ENCODE data around the gene CUX1. TPM values are rescaled to one million over a fixed set of nuclear protein-coding genes. Genes with fewer than 3 reads are reported as not detected.
"Not testable (repeated sequence)": the region's sequence is repeated elsewhere in the genome, so short reads cannot be mapped to it uniquely, and the experiment has no call there.

Gene CUX1
- total RNA-seq, 1 experiment from 2014 or later = 39.6 TPM

GRCh38 chr7:102297487-102298218 lies 480.2 kb downstream of the CUX1 start:
- Histone ChIP-seq H2AFZ (ENCODE audit: low read length) (no peak overlapping the region), H3K9me2 (replicated peaks; ENCODE audit: low read length) (no peaks in the 10 kb centered on the region), H3K27me3 (ENCODE audit: low read length) (no peaks in the 10 kb centered on the region), H3K27ac (ENCODE audit: low read length) (no peak overlapping the region), H4K20me1 (ENCODE audit: low read length) (no peaks in the 10 kb centered on the region), H3K79me2 (ENCODE audit: low read length) (no peaks in the 10 kb centered on the region), H3K4me1 (ENCODE audit: insufficient read depth, low read length) (no peaks in the 10 kb centered on the region), H3K9me3 (ENCODE audit: low read length) (no peaks in the 10 kb centered on the region), H3K36me3 (ENCODE audit: low read depth, low read length) (no peaks in the 10 kb centered on the region), H3K9ac (ENCODE audit: low read length) (no peak overlapping the region), H3K4me3 (ENCODE audit: low read length) (no peak overlapping the region), H3F3A (ENCODE audit: low read length, unreplicated experiment) (no peaks in the 10 kb centered on the region), H3K4me2 (ENCODE audit: low read length) (no peak overlapping the region)
- TF ChIP-seq EZH2 (IDR thresholded peaks at IDR 0.05; ENCODE audit: low read length, unreplicated experiment) = no peak
- no peak for TF ChIP-seq CTCF (conservative IDR thresholded peaks at IDR 0.05; ENCODE audit: low read depth, low read length)
- no peak for TF ChIP-seq EZH2phosphoT487 (IDR thresholded peaks at IDR 0.05; ENCODE audit: borderline replicate concordance, low read length)
- BruUV-seq (replicated peaks) = no TSS peak
- ATAC-seq (no peak), DNase-seq (no peak)
- CTCF ChIA-PET = no interaction called here
- intact Hi-C loops (cut with micrococcal nuclease) = no loop called here
- POLR2A ChIA-PET (ENCODE audit: unreplicated experiment) = no interaction called here

- ChIA-PET POLR2A (ENCODE audit: unreplicated experiment) (no interaction called here), CTCF (no interaction called here)
- H3K79me2 ChIP-seq (ENCODE audit: low read length) = no peaks in the 10 kb centered on the region
- intact Hi-C loops (cut with micrococcal nuclease) = no loop called here
- no peak overlapping the region for H3K4me2 ChIP-seq (ENCODE audit: low read length)
- no peak overlapping the region for H3K9ac ChIP-seq (ENCODE audit: low read length)
- H3K4me1 ChIP-seq (ENCODE audit: insufficient read depth, low read length) = no peaks in the 10 kb centered on the region
- H3K4me3 ChIP-seq (ENCODE audit: low read length) = no peak overlapping the region
- TF ChIP-seq EZH2 (IDR thresholded peaks at IDR 0.05; ENCODE audit: low read length, unreplicated experiment) = no peak
- no peak for TF ChIP-seq EZH2phosphoT487 (IDR thresholded peaks at IDR 0.05; ENCODE audit: borderline replicate concordance, low read length)
- TF ChIP-seq CTCF (conservative IDR thresholded peaks at IDR 0.05; ENCODE audit: low read depth, low read length) = no peak
- no TSS peak for BruUV-seq (replicated peaks)
- ATAC-seq (no peak), DNase-seq (no peak)
- H4K20me1 ChIP-seq (ENCODE audit: low read length) = no peaks in the 10 kb centered on the region
- H3K36me3 ChIP-seq (ENCODE audit: low read depth, low read length) = no peaks in the 10 kb centered on the region
- H3F3A ChIP-seq (ENCODE audit: low read length, unreplicated experiment) = no peaks in the 10 kb centered on the region
- H3K9me3 ChIP-seq (ENCODE audit: low read length) = no peaks in the 10 kb centered on the region
- H3K27ac ChIP-seq (ENCODE audit: low read length) = no peak overlapping the region
- H3K27me3 ChIP-seq (ENCODE audit: low read length) = no peaks in the 10 kb centered on the region
- no peaks in the 10 kb centered on the region for H3K9me2 ChIP-seq (replicated peaks; ENCODE audit: low read length)
- H2AFZ ChIP-seq (ENCODE audit: low read length) = no peak overlapping the region
Measured at GRCh38 chr7:102300643-102301221, 483.3 kb downstream of the CUX1 start.

GRCh38 chr7:102301367-102301766 lies 483.9 kb downstream of the CUX1 start:
- H3K79me2 ChIP-seq (ENCODE audit: low read length); ATAC-seq; H3K9me3 ChIP-seq (ENCODE audit: low read length); H3K9me2 ChIP-seq (replicated peaks; ENCODE audit: low read length); BruUV-seq (replicated peaks); POLR2A ChIA-PET (ENCODE audit: unreplicated experiment); H4K20me1 ChIP-seq (ENCODE audit: low read length); H3K4me1 ChIP-seq (ENCODE audit: insufficient read depth, low read length); H2AFZ ChIP-seq (ENCODE audit: low read length); H3K27ac ChIP-seq (ENCODE audit: low read length); DNase-seq; H3K4me2 ChIP-seq (ENCODE audit: low read length); H3K4me3 ChIP-seq (ENCODE audit: low read length); H3K27me3 ChIP-seq (ENCODE audit: low read length); H3F3A ChIP-seq (ENCODE audit: low read length, unreplicated experiment); intact Hi-C loops (cut with micrococcal nuclease); H3K9ac ChIP-seq (ENCODE audit: low read length); H3K36me3 ChIP-seq (ENCODE audit: low read depth, low read length); CTCF ChIA-PET: not testable (repeated sequence)
